Tibial nerve (tissue), 3 donors: ENCODE data around the gene RNU2-63P.
"Not testable (repeated sequence)": the region's sequence is repeated elsewhere in the genome, so short reads cannot be mapped to it uniquely, and the experiment has no call there.

ENCODE experiments used
- CTCF ChIP-seq, 5 experiments: fragments of 200-600 bp in 3 of 5; fragments of 450-650 bp in 2 of 5; sonication (generic) in 3 of 5; IDR thresholded peaks; one replicate each; pipeline ENCODE4 v1.5.1; 2016 to 2019; ENCODE audit warnings: antibody characterized with exemption in 5 of 5, mild to moderate bottlenecking in 3 of 5, moderate library complexity in 2 of 5
- POLR2A ChIP-seq, 2 donors: fragments of 450-650 bp; IDR thresholded peaks; one replicate each; pipeline ENCODE4 v1.6.1; 2017; ENCODE audit warnings: antibody characterized with exemption in 2 of 2, mild to moderate bottlenecking in 2 of 2, moderate library complexity in 2 of 2

- not testable (repeated sequence) for TF ChIP-seq CTCF, POLR2A (IDR thresholded peaks at IDR 0.05)
Observed at GRCh38 chr2:88018077-88018805, 1.9 kb upstream of the RNU2-63P start.
